Hepatic stellate cell (primary cell): Measurements from ENCODE around the gene RING1.
"Not testable (repeated sequence)": the region's sequence is repeated elsewhere in the genome, so short reads cannot be mapped to it uniquely, and the experiment has no call there.

Experiments used
- DNase-seq: peaks from one replicate; pipeline ENCODE4 v3.0.0; 2011; ENCODE audit warnings: low spot score

The RING1 gene

GRCh38 chr6:33206027-33206863 lies 2.1 kb upstream of the RING1 start:
- peak; percentile 60 for DNase-seq

GRCh38 chr6:33206864-33207551 lies 1.3 kb upstream of the RING1 start:
- peak; percentile 90 for DNase-seq

DNA sequence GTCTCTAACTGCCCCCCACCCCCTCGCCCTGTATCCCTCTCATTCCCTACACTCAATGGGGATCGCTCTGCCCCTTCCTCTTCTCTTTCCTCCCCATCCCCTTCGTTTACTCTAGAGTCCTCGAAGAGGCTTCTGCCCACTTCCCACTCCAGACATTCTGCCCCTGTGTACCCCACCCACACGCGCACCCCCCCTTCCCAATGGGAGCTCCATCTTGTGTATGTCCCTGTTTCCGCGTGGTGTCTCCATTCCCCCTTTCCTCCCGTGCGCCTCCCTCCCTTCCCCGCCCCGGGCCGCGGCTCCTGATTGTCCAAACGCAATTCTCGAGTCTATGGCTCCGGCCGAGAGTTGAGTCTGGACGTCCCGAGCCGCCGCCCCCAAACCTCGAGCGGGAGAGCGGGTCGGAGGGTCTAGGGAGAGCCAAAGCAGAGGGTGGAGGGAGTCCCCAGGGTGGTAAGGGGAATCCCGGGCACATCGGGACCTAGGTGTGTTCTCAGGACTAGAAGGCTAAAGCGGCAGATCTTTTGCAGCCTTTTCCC lies 679 bp upstream of the RING1 start:
- DNase-seq, result peak; percentile 77

- DNase-seq, result peak; percentile 3
Measured at GRCh38 chr6:33209856-33210255, 1.6 kb downstream of the RING1 start.

DNA sequence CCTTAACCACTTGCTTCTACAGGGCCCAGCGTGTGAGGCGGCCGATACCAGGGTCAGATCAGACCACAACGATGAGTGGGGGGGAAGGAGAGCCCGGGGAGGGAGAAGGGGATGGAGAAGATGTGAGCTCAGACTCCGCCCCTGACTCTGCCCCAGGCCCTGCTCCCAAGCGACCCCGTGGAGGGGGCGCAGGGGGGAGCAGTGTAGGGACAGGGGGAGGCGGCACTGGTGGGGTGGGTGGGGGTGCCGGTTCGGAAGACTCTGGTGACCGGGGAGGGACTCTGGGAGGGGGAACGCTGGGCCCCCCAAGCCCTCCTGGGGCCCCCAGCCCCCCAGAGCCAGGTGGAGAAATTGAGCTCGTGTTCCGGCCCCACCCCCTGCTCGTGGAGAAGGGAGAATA lies 2.8 kb downstream of the RING1 start:
- DNase-seq, result no peak

- no peak for DNase-seq
Measured at GRCh38 chr6:33211666-33212422, 3.5 kb downstream of the RING1 start.

GRCh38 chr6:33212857-33213165 lies 4.5 kb downstream of the RING1 start:
- peak; percentile 69 for DNase-seq

- peak; percentile 62 for DNase-seq
Measured at GRCh38 chr6:33213166-33213988, 5.1 kb downstream of the RING1 start.

DNA sequence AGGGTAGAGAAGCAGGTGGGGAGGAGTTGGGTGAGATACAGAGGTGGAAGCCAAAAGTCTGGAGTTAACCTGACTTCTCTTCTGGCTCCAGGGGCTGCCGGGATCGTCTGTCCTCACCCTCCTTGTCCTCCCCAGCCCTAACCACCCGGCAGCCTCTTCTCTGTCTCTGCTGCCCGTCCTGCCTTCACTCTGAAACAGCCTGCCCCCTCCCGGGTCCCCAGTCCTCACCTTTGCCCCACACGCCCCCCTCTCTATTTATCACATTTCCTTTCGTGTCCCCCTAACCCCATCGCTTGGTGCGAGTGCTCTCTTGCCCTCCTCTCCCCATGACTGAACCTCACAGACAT lies 5.7 kb downstream of the RING1 start:
- DNase-seq, result no peak

GRCh38 chr6:33215271-33216116 lies 7.2 kb downstream of the RING1 start:
- no peak for DNase-seq

DNA sequence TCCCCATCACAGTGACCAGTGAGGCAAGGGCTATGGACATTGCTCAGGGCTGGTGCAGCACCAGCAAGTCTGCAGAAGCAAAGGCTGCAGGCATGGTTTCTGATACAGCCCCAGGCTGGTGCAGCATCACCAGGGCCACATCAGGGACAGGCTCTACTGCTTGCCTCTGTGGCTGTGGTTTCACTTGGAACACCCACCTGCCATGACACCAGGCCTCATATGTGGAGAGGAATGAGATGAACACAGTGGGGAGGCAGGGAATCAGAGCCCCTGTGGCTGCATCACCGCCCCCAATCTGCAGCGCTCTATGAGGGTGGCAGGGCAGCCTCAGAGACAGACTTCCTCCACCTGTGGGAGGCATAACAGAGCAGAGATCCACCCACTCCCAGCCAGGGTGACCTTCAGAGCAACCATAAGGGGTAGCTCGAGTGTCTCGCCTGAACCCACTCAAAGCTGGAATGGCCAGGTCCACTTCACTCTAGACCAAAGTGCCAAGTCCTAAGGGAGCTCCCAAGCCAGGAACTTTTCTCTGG lies 7.9 kb downstream of the RING1 start:
- no peak for DNase-seq

DNA sequence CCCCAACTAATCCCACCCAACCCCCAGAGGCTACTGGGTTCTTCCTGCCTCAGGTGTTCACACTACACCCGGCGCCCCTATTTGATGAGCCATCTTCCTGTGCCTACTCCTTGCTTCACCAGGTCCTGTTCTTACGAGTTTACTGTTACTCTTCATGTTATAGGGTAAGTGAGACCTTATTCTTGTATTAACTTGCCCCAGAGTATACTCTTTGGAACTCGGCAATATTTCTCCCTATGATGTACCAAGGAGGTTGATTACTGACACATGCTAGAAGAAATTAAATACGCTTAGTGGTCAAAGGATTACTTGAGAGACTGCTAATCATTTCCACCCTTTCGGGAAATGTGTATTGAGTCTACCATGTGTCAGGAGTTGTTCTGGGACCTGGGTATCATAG lies 8.9 kb downstream of the RING1 start:
- DNase-seq, result no peak

DNA sequence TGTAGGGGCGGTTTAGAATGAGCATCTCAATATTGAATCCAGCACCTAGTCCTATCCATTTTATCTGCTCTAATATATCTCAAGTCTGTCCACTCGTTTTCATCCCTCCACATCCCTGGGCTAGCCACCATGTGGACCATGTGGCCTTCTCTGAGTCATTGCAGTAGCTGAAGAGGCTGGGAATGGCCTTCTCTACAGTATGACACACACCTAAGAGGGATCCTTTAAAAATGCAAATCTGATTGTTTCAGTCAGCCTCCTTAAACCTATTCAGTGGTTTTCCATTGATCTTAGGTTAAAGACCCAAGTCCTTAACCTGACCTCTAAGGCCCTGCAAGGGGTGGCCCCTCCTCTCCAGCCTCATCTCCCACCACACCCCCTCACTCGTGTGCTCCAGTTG lies 9.4 kb downstream of the RING1 start:
- no peak for DNase-seq

GRCh38 chr6:33226503-33227120 lies 18.3 kb downstream of the RING1 start:
- not testable (repeated sequence) for DNase-seq

GRCh38 chr6:33235221-33235634 lies 26.9 kb downstream of the RING1 start:
- no peak for DNase-seq

DNA sequence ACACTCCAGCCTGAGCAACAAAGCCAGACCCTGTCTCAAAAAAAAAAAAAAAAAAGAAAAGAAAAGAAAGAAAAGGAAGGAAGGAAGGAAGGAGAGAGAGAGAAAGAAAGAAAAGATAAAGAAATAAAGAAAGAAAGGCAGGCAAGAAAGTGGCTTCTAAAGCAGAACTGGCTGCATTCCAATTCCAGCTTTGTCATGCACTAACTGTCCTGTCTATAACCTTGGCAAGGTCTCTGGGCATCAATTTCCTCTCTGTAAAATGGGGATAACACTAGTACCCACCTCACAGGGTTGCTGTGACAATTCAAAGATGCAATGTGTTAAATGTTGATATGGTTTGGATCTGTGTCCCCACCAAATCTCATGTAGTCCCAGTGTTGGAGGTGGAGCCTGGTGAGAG lies 28.0 kb downstream of the RING1 start:
- DNase-seq, result no peak

- no peak for DNase-seq
Measured at GRCh38 chr6:33236852-33237251, 28.6 kb downstream of the RING1 start.

GRCh38 chr6:33237741-33238140 lies 29.4 kb downstream of the RING1 start:
- DNase-seq, result no peak

- no peak for DNase-seq
Measured at GRCh38 chr6:33241968-33242367, 33.7 kb downstream of the RING1 start.

DNA sequence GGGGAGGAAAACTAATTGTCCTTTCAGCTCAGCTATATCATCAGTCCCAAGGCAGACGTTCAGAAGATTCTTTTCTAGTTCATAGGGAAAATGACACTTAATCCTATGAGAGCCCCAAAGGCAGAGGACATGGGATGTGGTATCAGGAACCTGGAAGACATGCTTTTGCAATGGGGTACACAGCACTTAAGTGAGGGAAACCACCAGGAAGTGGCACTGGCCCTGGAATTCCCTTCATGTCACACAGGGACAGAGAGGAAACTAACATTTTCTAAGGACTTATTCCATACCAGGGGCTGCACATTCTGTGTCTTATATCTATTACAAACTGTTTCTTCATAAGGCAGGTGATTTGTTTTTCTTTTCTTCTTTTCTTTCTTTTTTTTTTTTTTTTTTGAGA lies 35.2 kb downstream of the RING1 start:
- DNase-seq, result no peak
